Stomach (tissue), 4 donors: ENCODE data around the gene ACTMAP.

Source experiments
- EP300 ChIP-seq: sonication (generic); formaldehyde crosslinking; IDR thresholded peaks from one replicate; pipeline ENCODE4 v1.6.1; 2017; ENCODE audit warnings: antibody characterized with exemption
- POLR2A ChIP-seq, 4 donors: fragments of 450-650 bp; IDR thresholded peaks; one replicate each; pipeline ENCODE4 v1.6.1; 2016; ENCODE audit warnings: antibody characterized with exemption in 4 of 4, control low read depth in 2 of 4, mild to moderate bottlenecking in 1 of 4, moderate library complexity in 1 of 4
- POLR2AphosphoS5 ChIP-seq, 3 donors: sonication (generic); formaldehyde crosslinking; IDR thresholded peaks; one replicate each; pipeline ENCODE4 v1.6.1; 2016; ENCODE audit warnings: antibody characterized with exemption in 3 of 3
- TF ChIP-seq, protein P1 (sequence below), 7 experiments: fragments of 450-650 bp in 4 of 7; fragments of 200-600 bp in 3 of 7; sonication (generic) in 3 of 7; IDR thresholded peaks; one replicate each; pipeline ENCODE4 v1.5.1; 2016 to 2019; ENCODE audit warnings: antibody characterized with exemption in 7 of 7, control low read depth in 2 of 7, mild to moderate bottlenecking in 1 of 7

GRCh38 chr19:40783711-40784110, 33.4 kb upstream of the ACTMAP start:
- TF ChIP-seq, protein P1, sequence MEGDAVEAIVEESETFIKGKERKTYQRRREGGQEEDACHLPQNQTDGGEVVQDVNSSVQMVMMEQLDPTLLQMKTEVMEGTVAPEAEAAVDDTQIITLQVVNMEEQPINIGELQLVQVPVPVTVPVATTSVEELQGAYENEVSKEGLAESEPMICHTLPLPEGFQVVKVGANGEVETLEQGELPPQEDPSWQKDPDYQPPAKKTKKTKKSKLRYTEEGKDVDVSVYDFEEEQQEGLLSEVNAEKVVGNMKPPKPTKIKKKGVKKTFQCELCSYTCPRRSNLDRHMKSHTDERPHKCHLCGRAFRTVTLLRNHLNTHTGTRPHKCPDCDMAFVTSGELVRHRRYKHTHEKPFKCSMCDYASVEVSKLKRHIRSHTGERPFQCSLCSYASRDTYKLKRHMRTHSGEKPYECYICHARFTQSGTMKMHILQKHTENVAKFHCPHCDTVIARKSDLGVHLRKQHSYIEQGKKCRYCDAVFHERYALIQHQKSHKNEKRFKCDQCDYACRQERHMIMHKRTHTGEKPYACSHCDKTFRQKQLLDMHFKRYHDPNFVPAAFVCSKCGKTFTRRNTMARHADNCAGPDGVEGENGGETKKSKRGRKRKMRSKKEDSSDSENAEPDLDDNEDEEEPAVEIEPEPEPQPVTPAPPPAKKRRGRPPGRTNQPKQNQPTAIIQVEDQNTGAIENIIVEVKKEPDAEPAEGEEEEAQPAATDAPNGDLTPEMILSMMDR (IDR thresholded peaks at IDR 0.05) = no peak
- no peak for TF ChIP-seq POLR2AphosphoS5 (IDR thresholded peaks at IDR 0.05)
- TF ChIP-seq POLR2A (IDR thresholded peaks at IDR 0.05) = no peak
- no peak for TF ChIP-seq EP300
